ENCODE measurements around the gene RPL11.

RPL11 gene

DNA sequence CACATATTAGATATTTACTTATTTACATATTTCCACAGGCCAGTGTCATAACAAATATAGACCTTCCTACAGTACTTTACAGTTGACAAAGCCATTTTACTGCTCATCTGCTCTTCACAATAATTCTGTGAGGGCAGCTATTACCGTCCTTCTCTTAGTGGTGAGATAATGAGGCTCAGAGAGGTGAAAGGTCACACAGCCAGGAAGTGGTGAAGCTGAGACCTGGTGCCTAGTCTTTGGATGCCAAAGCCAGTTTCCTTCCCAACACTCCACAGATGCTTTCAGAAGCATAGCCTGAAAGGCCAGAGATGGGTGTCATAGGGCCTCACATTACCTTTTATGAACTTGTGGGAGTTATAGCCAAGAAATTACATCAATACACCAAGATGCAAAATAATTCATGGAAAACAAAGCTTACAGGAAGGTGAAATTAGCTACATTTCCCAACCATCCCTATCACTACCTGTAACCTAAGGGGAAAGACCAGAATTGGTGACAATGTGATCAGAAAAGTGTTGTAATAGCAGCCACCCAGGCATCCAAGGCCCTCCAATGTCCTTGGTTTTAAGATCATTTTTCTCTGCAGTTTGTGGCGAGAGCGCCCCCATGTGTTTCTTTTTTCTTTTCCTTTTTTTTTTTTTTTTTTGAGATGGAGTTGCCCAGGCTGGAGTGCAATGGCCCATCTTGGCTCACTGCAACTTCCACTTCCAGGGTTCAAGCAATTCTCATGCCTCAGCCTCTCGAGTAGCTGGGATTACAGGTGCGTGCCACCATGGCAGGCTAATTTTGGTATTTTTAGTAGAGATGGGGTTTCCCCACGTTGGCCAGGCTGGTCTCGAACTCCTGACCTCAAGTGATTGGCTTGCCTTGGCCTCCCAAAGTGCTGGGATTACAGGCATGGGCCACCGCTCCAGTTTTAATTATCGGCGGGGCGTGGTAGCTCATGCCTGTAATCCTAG is 26.5 kb upstream of the RPL11 start:
- peaks cover 10% of the 10 kb centered on the region for H3K4me1 ChIP-seq (ENCODE audit: insufficient read depth, poor library complexity, severe bottlenecking)
- no peaks in the 10 kb centered on the region for H3K36me3 ChIP-seq (ENCODE audit: low read depth)
- DNase-seq (ENCODE audit: low spot score): no peak
- peak; percentile 39 for TF ChIP-seq CTCF (IDR thresholded peaks at IDR 0.05; ENCODE audit: poor library complexity, severe bottlenecking)
- no peak for ATAC-seq (ENCODE audit: low read depth)
- H3K27ac ChIP-seq (ENCODE audit: poor library complexity, severe bottlenecking): no peak overlapping the region
- H3K9me3 ChIP-seq (ENCODE audit: severe bottlenecking): no peaks in the 10 kb centered on the region
- no peaks in the 10 kb centered on the region for H3K27me3 ChIP-seq (ENCODE audit: insufficient read depth, poor library complexity, severe bottlenecking)
- H3K4me3 ChIP-seq (ENCODE audit: severe bottlenecking): no peak overlapping the region

DNA sequence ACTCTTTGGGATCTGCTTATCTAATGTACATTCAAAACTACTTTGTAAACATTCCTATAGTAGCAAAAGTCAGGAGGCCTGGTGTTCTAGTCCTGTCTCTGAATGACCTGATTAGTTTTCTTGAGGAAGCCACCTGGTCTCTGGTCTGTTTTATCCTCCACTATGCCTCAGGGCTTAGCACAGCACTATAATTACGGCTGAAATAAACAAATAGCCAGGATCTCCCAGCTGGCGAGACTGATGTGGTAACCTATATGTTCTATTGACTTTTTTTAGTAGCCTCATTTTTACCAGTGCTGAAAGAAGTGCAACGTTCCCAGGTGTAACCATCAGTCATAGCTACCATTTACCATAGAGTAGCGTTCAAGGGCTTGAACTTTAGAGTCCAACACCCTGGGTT is 24.2 kb upstream of the RPL11 start:
- Histone ChIP-seq H3K36me3 (ENCODE audit: low read depth) (no peaks in the 10 kb centered on the region), H3K4me3 (ENCODE audit: severe bottlenecking) (no peak overlapping the region), H3K27me3 (ENCODE audit: insufficient read depth, poor library complexity, severe bottlenecking) (no peaks in the 10 kb centered on the region), H3K4me1 (ENCODE audit: insufficient read depth, poor library complexity, severe bottlenecking) (peaks cover under 1% of the 10 kb centered on the region), H3K9me3 (ENCODE audit: severe bottlenecking) (no peaks in the 10 kb centered on the region), H3K27ac (ENCODE audit: poor library complexity, severe bottlenecking) (no peak overlapping the region)
- ATAC-seq (ENCODE audit: low read depth) (no peak), DNase-seq (ENCODE audit: low spot score) (no peak)
- TF ChIP-seq CTCF (IDR thresholded peaks at IDR 0.05; ENCODE audit: poor library complexity, severe bottlenecking): no peak

DNA sequence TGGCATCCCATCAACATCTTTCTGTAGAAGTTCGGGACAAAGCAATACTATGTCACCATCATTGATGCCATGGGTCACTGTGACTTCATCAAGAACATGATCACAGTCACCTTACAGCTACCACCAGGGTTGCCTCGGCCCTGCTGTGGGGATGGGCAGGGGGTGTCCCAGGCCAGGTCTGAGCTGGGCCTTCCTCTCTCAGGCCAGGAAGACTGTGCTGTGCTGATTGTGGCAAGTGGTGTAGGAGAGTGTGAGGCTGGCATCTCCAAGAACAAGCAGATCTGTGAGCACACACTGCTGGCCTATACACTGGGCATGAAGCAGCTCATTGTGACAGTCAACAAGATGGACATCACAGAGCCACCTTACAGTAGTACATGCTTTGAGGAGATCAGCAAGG is 20.9 kb upstream of the RPL11 start:
- H3K27ac ChIP-seq (ENCODE audit: poor library complexity, severe bottlenecking): no peak overlapping the region
- H3K36me3 ChIP-seq (ENCODE audit: low read depth): no peaks in the 10 kb centered on the region
- TF ChIP-seq CTCF (IDR thresholded peaks at IDR 0.05; ENCODE audit: poor library complexity, severe bottlenecking): no peak
- ATAC-seq (ENCODE audit: low read depth): no peak
- H3K4me3 ChIP-seq (ENCODE audit: severe bottlenecking): no peak overlapping the region
- H3K9me3 ChIP-seq (ENCODE audit: severe bottlenecking): no peaks in the 10 kb centered on the region
- H3K4me1 ChIP-seq (ENCODE audit: insufficient read depth, poor library complexity, severe bottlenecking): no peaks in the 10 kb centered on the region
- H3K27me3 ChIP-seq (ENCODE audit: insufficient read depth, poor library complexity, severe bottlenecking): no peaks in the 10 kb centered on the region
- DNase-seq (ENCODE audit: low spot score): no peak

- no peaks in the 10 kb centered on the region for H3K4me1 ChIP-seq (ENCODE audit: insufficient read depth, poor library complexity, severe bottlenecking)
- no peak for TF ChIP-seq CTCF (IDR thresholded peaks at IDR 0.05; ENCODE audit: poor library complexity, severe bottlenecking)
- no peaks in the 10 kb centered on the region for H3K27me3 ChIP-seq (ENCODE audit: insufficient read depth, poor library complexity, severe bottlenecking)
- no peak overlapping the region for H3K4me3 ChIP-seq (ENCODE audit: severe bottlenecking)
- H3K9me3 ChIP-seq (ENCODE audit: severe bottlenecking): no peaks in the 10 kb centered on the region
- ATAC-seq (ENCODE audit: low read depth) (peak; percentile 93), DNase-seq (ENCODE audit: low spot score) (no peak)
- H3K36me3 ChIP-seq (ENCODE audit: low read depth): no peaks in the 10 kb centered on the region
- H3K27ac ChIP-seq (ENCODE audit: poor library complexity, severe bottlenecking): no peak overlapping the region
Measured at GRCh38 chr1:23673086-23673813, 18.4 kb upstream of the RPL11 start.
